KMS-11 (cell line): ENCODE data around the gene SPDL1.
"Not testable (repeated sequence)": the region's sequence is repeated elsewhere in the genome, so short reads cannot be mapped to it uniquely, and the experiment has no call there.

Experiments
- H2AFZ ChIP-seq: fragments of 200-600 bp; sonication (generic); 2 replicates; pipeline ENCODE4 v1.6.1; 2016; ENCODE audit warnings: antibody characterized with exemption, mixed run types, low read depth
- H3K27ac ChIP-seq: fragments of 200-600 bp; sonication (generic); 2 replicates; pipeline ENCODE4 v1.6.1; 2016; ENCODE audit warnings: mild to moderate bottlenecking, mixed run types
- H3K27me3 ChIP-seq: fragments of 200-600 bp; sonication (generic); 2 replicates; pipeline ENCODE4 v1.6.1; 2017; ENCODE audit warnings: mild to moderate bottlenecking, low read depth, mixed run types, moderate library complexity; ENCODE audit not compliant: insufficient read depth
- H3K36me3 ChIP-seq: fragments of 200-600 bp; sonication (generic); 2 replicates; pipeline ENCODE4 v1.6.1; 2017; ENCODE audit warnings: mild to moderate bottlenecking, mixed run types; ENCODE audit not compliant: insufficient read depth
- H3K4me1 ChIP-seq: fragments of 200-600 bp; sonication (generic); 2 replicates; pipeline ENCODE4 v1.6.1; 2016; ENCODE audit warnings: mild to moderate bottlenecking, low read depth, mixed run types; ENCODE audit not compliant: poor library complexity, severe bottlenecking
- H3K4me2 ChIP-seq: fragments of 200-600 bp; sonication (generic); 2 replicates; pipeline ENCODE4 v1.7.0; 2016; ENCODE audit warnings: mild to moderate bottlenecking, mixed run types
- H3K4me3 ChIP-seq: fragments of 200-600 bp; sonication (generic); IDR thresholded peaks from 2 replicates; pipeline ENCODE4 v1.6.1; 2017; ENCODE audit warnings: low read depth, low read length, mixed read lengths; ENCODE audit not compliant: insufficient read depth
- H3K79me2 ChIP-seq: fragments of 200-600 bp; sonication (generic); 2 replicates; pipeline ENCODE4 v1.6.1; 2016; ENCODE audit warnings: low read depth, mixed run types; ENCODE audit not compliant: insufficient read depth
- H3K9ac ChIP-seq: fragments of 200-600 bp; sonication (generic); 2 replicates; pipeline ENCODE4 v1.6.1; 2016; ENCODE audit warnings: mild to moderate bottlenecking, mixed run types
- H4K20me1 ChIP-seq: fragments of 200-600 bp; sonication (generic); 2 replicates; pipeline ENCODE4 v1.6.1; 2016; ENCODE audit warnings: mild to moderate bottlenecking, mixed run types; ENCODE audit not compliant: insufficient read depth
- CTCF ChIP-seq: fragments of 200-600 bp; sonication (generic); conservative IDR thresholded peaks from 2 replicates; pipeline ENCODE4 v1.6.1; 2017; ENCODE audit warnings: low read depth, mild to moderate bottlenecking, antibody characterized with exemption, low read length, moderate library complexity, mixed read lengths

The SPDL1 gene

DNA sequence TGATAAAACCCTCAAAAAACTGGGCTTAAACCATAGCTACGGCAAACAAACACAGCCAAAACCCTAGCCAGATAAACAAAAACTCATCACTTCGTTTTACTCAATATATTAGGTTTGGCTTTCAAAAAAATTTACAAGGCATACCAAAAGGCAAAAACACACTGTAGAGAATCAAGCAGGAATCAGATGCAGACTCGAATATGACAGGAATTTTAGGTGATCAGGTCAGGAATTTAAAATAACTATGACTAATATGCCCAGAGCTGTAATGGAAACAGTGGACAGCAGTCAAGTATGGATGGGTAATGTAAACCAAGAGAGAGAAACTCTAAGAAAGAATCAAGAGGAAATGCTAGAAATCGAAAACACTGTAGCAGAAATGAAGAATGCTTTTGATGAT lies 27.0 kb downstream of the SPDL1 start:
- Histone ChIP-seq H4K20me1 (no peaks in the 10 kb centered on the region), H3K27me3 (no peaks in the 10 kb centered on the region), H3K4me2 (no peak overlapping the region), H3K36me3 (no peaks in the 10 kb centered on the region), H3K27ac (no peak overlapping the region), H2AFZ (no peak overlapping the region), H3K4me3 (no peak overlapping the region), H3K4me1 (no peaks in the 10 kb centered on the region), H3K9ac (no peak overlapping the region), H3K79me2 (no peaks in the 10 kb centered on the region)
- no peak for TF ChIP-seq CTCF

- H3K27me3 ChIP-seq: no peaks in the 10 kb centered on the region
Observed at GRCh38 chr5:169615561-169615960, 32.0 kb downstream of the SPDL1 start.

DNA sequence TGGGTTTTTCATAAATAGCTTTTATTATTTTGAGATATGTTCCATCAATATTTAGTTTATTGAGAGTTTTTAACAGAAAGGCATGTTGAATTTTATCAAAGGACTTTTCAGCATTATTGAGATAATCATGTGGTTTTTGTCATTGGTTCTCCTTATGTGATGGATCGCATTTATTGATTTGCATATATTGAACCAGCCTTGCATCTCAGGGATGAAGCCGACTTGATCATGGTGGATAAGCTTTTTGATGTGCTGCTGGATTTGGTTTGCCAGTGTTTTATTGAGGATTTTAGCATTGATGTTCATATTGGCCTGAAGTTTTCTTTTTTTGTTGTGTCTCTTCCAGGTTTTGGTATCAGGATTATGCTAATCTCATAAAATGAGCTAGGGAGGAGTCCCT lies 40.7 kb downstream of the SPDL1 start:
- not testable (repeated sequence) for H3K4me3 ChIP-seq, H3K27ac ChIP-seq, H4K20me1 ChIP-seq

More at GRCh38 chr5:169615561-169615960, 32.0 kb downstream of the SPDL1 start:
- no peaks in the 10 kb centered on the region for H3K79me2 ChIP-seq
- no peak overlapping the region for H2AFZ ChIP-seq
- H3K36me3 ChIP-seq: no peaks in the 10 kb centered on the region
- no peak overlapping the region for H3K9ac ChIP-seq
- H3K4me3 ChIP-seq: no peak overlapping the region
- H3K4me2 ChIP-seq: no peak overlapping the region
- no peaks in the 10 kb centered on the region for H3K4me1 ChIP-seq
- no peak for TF ChIP-seq CTCF
- H3K27ac ChIP-seq: no peak overlapping the region
- no peaks in the 10 kb centered on the region for H4K20me1 ChIP-seq

GRCh38 chr5:169626779-169627178 lies 43.2 kb downstream of the SPDL1 start:
- Histone ChIP-seq H3K4me3 (no peak overlapping the region), H3K79me2 (no peaks in the 10 kb centered on the region), H3K4me2 (no peak overlapping the region), H3K36me3 (no peaks in the 10 kb centered on the region), H3K9ac (no peak overlapping the region), H4K20me1 (no peaks in the 10 kb centered on the region), H3K4me1 (no peaks in the 10 kb centered on the region), H3K27ac (no peak overlapping the region), H2AFZ (no peak overlapping the region), H3K27me3 (no peaks in the 10 kb centered on the region)
- no peak for TF ChIP-seq CTCF

More for the DNA sequence above, 40.7 kb downstream of the SPDL1 start:
- H3K9ac ChIP-seq, H3K79me2 ChIP-seq, H3K27me3 ChIP-seq, H3K4me2 ChIP-seq, H3K4me1 ChIP-seq, H3K36me3 ChIP-seq, H2AFZ ChIP-seq: not testable (repeated sequence)

DNA sequence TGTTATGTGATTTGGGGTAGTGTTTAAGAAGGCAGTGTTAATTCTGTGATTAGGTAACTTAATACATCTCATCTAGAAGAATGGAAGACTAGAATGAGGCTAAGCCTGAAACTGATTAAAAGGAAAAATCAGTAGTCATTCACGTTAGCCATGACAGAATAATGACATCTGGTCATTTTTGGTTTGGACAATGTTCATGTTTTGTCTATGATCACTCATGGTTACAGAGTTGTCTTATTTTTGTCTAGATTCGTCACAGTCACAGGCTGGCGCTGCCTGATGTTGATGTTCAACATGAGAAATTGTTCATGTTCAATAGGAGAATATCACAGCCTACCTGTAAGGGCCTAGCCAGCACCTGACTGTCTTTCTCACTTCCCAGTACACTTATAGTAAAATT lies 44.0 kb downstream of the SPDL1 start:
- Histone ChIP-seq H3K36me3 (no peaks in the 10 kb centered on the region), H3K4me1 (no peaks in the 10 kb centered on the region), H3K27me3 (no peaks in the 10 kb centered on the region), H3K27ac (no peak overlapping the region), H2AFZ (no peak overlapping the region), H3K4me2 (no peak overlapping the region), H3K4me3 (no peak overlapping the region), H4K20me1 (no peaks in the 10 kb centered on the region), H3K9ac (no peak overlapping the region), H3K79me2 (no peaks in the 10 kb centered on the region)
- no peak for TF ChIP-seq CTCF
